Thymus (tissue), 11 donors: ENCODE results near the gene SELENOO. TPM values are rescaled to one million over a fixed set of nuclear protein-coding genes. Genes with fewer than 3 reads are reported as not detected.

ENCODE experiments used
- DNase-seq, 9 donors: peaks; one replicate each; pipeline ENCODE4 v3.0.0-alpha.2; 2013; ENCODE audit warnings: low spot score in 9 of 9, low read depth in 6 of 9, missing footprints in 1 of 9
- H3K27ac ChIP-seq, 2 donors: one replicate each; pipeline ENCODE4 v1.5.1; 2013; ENCODE audit warnings: control low read depth in 1 of 2, low read depth in 1 of 2, low read length in 1 of 2, mild to moderate bottlenecking in 1 of 2, moderate library complexity in 1 of 2
- H3K27me3 ChIP-seq, 2 donors: one replicate each; pipeline ENCODE4 v1.5.1; 2013; ENCODE audit warnings: low read length in 1 of 2; ENCODE audit not compliant: control insufficient read depth in 2 of 2, insufficient read depth in 1 of 2
- H3K36me3 ChIP-seq, 2 donors: one replicate each; pipeline ENCODE4 v1.5.1; 2013; ENCODE audit warnings: low read length in 1 of 2, mild to moderate bottlenecking in 1 of 2, moderate library complexity in 1 of 2; ENCODE audit not compliant: control insufficient read depth in 2 of 2, insufficient read depth in 2 of 2
- H3K4me1 ChIP-seq, 2 donors: one replicate each; pipeline ENCODE4 v1.5.1; 2013; ENCODE audit warnings: low read length in 2 of 2; ENCODE audit not compliant: control insufficient read depth in 2 of 2, insufficient read depth in 2 of 2
- H3K4me3 ChIP-seq, 2 donors: one replicate each; pipeline ENCODE4 v1.5.1; 2013; ENCODE audit warnings: low read length in 2 of 2, control low read depth in 1 of 2, mild to moderate bottlenecking in 1 of 2
- H3K9me3 ChIP-seq, 2 donors: one replicate each; pipeline ENCODE4 v1.5.1; 2013; ENCODE audit warnings: low read length in 1 of 2, mild to moderate bottlenecking in 1 of 2; ENCODE audit not compliant: control insufficient read depth in 2 of 2, insufficient read depth in 1 of 2
- WGBS: extraction: QIAGEN DNeasy Blood & Tissue Kit; methylation state at CpG from one replicate; pipeline ENCODE4 v1.1.7; 2013; 5-methylcytosine and 5-hydroxymethylcytosine counted together
- polyA plus RNA-seq: library from polyadenylated mRNA; stranded (reverse); fragments of 200-250 nt; gene quantifications from one replicate; pipeline ENCODE4 v1.2.3, GENCODE V29; 2013
- total RNA-seq: library from RNA; stranded (reverse); fragments of 120-200 nt; gene quantifications from one replicate; pipeline ENCODE4 v1.2.4, GENCODE V29; 2013
- donor health status: healthy.

The SELENOO gene
- total and polyA plus RNA-seq, 2 donors: 17.4 to 62.1 TPM

GRCh38 chr22:50248196-50249081, 47.6 kb downstream of the SELENOO start:
- H3K4me3 ChIP-seq: no peak overlapping the region
- no peak for DNase-seq
- H3K27me3 ChIP-seq: no peaks in the 10 kb centered on the region
- H3K36me3 ChIP-seq: peaks cover 15 to 22% of the 10 kb centered on the region in 2 donors
- H3K4me1 ChIP-seq: peaks cover 21 to 39% of the 10 kb centered on the region in 2 donors
- no peaks in the 10 kb centered on the region for H3K9me3 ChIP-seq
- H3K27ac ChIP-seq: no peak overlapping the region
- WGBS: 96% methylated on average over 29 of the region's 29 CpGs

DNA sequence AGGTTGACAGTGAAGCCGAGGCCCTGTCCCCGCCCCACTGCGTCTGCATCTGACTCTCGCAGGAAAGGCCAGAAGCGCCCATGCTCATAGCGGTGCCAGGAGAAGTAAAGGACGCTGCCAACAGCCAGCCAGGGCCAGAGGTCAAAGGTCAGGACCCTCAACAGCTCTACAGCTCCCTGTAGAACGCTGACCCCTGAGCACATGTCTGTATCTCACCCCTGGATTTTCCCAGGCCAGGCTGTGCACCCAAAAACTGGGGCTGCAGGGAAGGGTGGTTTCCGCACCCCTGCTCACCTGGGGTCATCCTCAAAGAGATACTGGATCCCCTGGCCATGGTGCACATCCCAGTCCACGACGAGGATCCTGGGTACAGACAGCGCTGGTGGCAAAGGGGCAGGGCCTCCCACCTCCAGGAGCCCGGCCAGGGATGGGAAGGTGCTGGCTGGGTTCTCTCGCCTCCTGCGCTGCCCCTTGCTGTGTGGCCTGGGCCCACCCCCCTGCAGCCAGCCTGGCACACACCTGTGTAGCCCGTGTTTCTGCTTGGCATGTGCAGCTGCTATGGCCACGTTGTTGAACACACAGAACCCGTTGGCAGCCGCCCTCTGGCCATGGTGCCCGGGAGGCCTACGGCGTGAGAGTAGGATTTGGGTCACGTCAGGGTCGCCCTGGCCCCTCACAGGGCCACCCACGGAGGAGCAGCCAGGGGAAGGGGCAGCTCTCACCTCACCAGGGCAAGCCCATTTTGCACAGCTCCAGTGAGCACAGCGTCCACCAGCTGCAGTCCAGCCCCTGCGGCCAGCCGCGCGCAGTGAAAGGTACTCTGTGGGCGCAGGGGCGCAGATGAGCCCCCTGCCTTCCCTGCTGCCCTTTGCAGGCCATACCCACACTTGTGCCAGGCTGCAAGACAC, 48.8 kb downstream of the SELENOO start:
- Histone ChIP-seq H3K4me1 (peaks cover 14 to 31% of the 10 kb centered on the region in 2 donors), H3K27ac (no peak overlapping the region), H3K36me3 (peaks cover 15 to 22% of the 10 kb centered on the region in 2 donors), H3K27me3 (no peaks in the 10 kb centered on the region), H3K4me3 (no peak overlapping the region), H3K9me3 (no peaks in the 10 kb centered on the region)
- 98% methylated on average over 32 of the region's 32 CpGs for WGBS
- DNase-seq: no peak

- no peak for DNase-seq
- WGBS: 93% methylated on average over 11 of the region's 11 CpGs
- no peak overlapping the region for H3K27ac ChIP-seq
- peak overlapping the region; percentile 63 to 66 for H3K4me3 ChIP-seq
- no peaks in the 10 kb centered on the region for H3K27me3 ChIP-seq
- H3K36me3 ChIP-seq: peaks cover 15 to 22% of the 10 kb centered on the region in 2 donors
- H3K9me3 ChIP-seq: no peaks in the 10 kb centered on the region
- H3K4me1 ChIP-seq: peaks cover 14 to 31% of the 10 kb centered on the region in 2 donors
Measured at GRCh38 chr22:50250249-50250554, 49.4 kb downstream of the SELENOO start.

DNA sequence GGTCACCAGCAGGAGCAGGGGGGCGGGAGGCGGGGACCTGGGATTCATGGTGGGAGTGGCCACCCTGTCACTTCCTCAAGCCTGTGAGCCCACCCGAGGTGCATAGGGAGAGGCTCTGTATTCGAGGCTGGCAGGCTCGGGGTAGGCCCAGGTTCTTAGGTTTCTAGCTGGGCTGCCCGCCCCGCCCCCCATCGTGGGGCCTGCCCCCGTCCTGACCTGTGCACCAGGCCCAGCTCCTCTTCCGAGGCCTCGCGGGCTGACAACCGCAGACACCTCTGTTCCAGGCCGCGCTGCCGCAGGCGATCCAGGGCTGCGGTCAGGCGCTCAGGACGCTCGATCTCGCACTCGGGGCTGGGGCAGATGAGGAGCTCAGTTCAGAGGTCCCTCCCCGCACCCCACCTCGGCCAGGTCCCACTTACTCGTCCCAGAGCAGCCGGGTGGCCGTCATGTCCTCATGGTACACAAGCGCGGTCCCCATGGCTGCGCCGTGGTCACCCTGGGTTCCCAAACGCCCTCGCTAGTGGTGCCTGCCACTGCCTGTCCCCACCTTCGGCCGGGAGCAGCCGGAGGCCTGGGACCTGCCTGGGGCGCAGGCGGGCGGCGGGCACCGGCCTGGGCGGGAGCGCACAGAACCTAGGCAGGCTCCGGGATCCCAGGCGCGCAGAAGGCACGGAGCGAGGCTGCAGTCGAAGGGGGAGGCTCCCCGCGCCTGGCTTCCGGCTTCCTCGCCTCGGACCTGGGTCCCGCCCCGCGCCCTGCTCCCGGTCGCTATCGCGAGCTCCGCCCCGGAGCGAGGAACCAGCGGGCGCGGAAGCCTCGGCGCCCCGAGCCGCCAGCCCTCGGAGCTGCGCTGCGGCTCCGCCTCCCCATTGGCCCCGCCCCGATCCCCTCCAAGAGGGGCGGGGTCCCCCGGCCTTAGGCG, 50.0 kb downstream of the SELENOO start, which contains the start of gene HDAC10:
Gene HDAC10 (minus strand): TSS at position 711 of the 922 bp plus-strand sequence. CDS start 233 bp downstream, at position 478.
- H3K36me3 ChIP-seq: peaks cover 15 to 18% of the 10 kb centered on the region in 2 donors
- no peaks in the 10 kb centered on the region for H3K9me3 ChIP-seq
- peak in 8 of 9 donors; percentile 52 to 89 (median 71) for DNase-seq
- H3K4me3 ChIP-seq: peak within 1 kb of the TSS; percentile 63 to 66
- peak within 1 kb of the TSS; percentile 12 to 76 for H3K27ac ChIP-seq
- WGBS: 2% methylated on average over 81 of the region's 81 CpGs
- H3K27me3 ChIP-seq: no peaks in the 10 kb centered on the region
- peaks cover 9 to 25% of the 10 kb centered on the region in 2 donors for H3K4me1 ChIP-seq

DNA sequence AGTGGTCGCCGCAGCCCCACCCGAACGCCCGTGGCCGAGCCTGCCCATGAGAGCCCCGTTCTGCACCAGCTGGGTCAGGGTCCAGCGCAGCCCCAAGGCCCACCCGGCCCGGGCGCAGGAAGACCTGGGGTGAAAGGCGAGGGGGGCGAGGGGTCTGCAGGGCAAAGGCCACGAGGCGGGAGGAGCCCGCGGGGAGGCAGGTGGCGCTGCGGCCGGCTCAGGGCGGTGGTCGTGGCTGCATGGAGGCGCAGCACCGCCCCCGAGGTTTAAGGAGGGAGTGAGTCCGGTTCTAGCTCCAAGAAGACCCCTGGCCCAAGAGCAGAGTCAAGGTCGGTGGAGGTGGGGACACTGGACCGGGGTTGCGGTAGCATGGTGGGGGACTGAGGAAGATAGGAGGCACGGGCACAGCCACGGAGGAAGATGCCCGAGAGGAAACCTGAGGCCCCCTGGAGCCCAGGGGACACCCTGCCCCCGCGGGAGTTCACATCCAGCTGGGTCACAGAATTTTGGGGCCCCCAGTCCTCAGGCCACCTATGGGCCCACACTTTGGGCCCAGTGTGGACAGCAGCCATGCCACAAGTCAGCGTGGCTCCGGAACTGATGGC, 50.8 kb downstream of the SELENOO start:
- peaks cover 7 to 23% of the 10 kb centered on the region in 2 donors for H3K4me1 ChIP-seq
- DNase-seq: peak in 1 of 9 donors; percentile 20
- no peaks in the 10 kb centered on the region for H3K9me3 ChIP-seq
- no peaks in the 10 kb centered on the region for H3K27me3 ChIP-seq
- peak overlapping the region in 1 of 2 donors; percentile 66 for H3K4me3 ChIP-seq
- WGBS: 8% methylated on average over 36 of the region's 36 CpGs
- H3K36me3 ChIP-seq: peaks cover 10 to 12% of the 10 kb centered on the region in 2 donors
- peak overlapping the region in 1 of 2 donors; percentile 76 for H3K27ac ChIP-seq

DNA sequence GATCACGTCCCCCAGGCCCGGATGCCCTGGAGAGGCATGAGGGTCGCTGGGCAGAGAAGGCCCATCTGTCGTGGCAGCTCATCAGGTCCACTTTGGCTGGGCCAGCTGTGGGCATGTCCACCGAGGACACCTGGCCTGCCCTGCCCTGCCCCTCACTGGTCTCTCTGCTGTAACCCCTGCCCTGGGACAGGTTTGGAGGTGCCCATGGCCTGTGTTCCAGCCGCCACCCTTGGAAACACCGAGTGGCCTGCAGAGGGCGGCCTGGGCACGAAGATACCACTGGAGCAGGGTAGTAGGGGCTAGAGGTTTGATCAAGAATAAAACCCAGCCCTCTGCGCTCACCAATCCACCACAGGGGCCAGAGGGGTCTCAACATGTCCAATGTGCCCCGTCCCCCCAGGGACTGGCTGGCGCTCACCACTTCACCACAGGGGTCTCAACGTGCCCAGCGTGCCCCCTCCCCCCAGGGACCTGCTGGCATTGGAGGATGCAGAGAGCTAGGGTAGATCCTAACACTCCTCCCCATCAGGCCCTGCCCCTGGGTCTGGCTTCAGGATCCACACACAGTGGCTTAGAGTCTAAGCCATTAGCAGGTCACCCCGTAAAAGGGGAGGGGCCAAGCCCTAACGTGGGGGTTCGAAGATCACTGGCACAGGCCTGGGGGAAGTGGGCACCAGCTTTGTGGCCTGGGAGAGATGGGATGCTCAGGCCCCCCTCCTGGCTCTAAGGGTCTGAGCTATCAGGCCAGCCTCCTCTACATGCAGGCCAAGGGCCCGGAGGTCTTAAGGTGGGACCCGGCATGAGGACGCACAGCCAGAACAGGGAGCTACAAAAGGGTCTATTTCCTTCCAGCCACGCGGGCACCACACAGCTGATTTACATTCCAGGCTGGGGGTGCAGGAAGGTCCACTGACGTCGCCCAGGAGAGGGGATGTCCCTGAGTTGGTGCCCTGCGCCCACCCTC, 51.6 kb downstream of the SELENOO start:
- WGBS: 62% methylated on average over 25 of the region's 25 CpGs
- Histone ChIP-seq H3K36me3 (peaks cover 9% of the 10 kb centered on the region in 2 donors), H3K9me3 (no peaks in the 10 kb centered on the region), H3K4me1 (peaks cover 7 to 23% of the 10 kb centered on the region in 2 donors), H3K4me3 (no peak overlapping the region), H3K27ac (no peak overlapping the region), H3K27me3 (peaks cover 0 to 4% of the 10 kb centered on the region in 2 donors)
- peak in 2 of 9 donors; percentile 60 to 66 for DNase-seq

- DNase-seq: no peak
- Histone ChIP-seq H3K4me3 (no peak overlapping the region), H3K27me3 (peaks cover 0 to 5% of the 10 kb centered on the region in 2 donors), H3K27ac (no peak overlapping the region), H3K4me1 (peaks cover 7 to 18% of the 10 kb centered on the region in 2 donors), H3K9me3 (no peaks in the 10 kb centered on the region), H3K36me3 (peaks cover 0 to 2% of the 10 kb centered on the region in 2 donors)
- WGBS: 93% methylated on average over 22 of the region's 22 CpGs
Measured at GRCh38 chr22:50253046-50253915, 52.5 kb downstream of the SELENOO start.
